Neural progenitor cell (in vitro differentiated cells): Measurements from ENCODE around the gene CYP4A11. TPM values are rescaled to one million over a fixed set of nuclear protein-coding genes. Genes with fewer than 3 reads are reported as not detected.

ENCODE experiments used
- DNase-seq: peaks from one replicate; pipeline ENCODE4 v3.0.0-alpha.2; 2016; ENCODE audit warnings: low spot score
- H2AFZ ChIP-seq: fragments of 200-600 bp; sonication (generic); replicated peaks from 2 replicates; pipeline ENCODE4 v1.6.1; 2016; ENCODE audit warnings: antibody characterized with exemption
- H3F3A ChIP-seq: fragments of 200-600 bp; sonication (generic); 2 replicates; pipeline ENCODE4 v1.6.1; 2016; ENCODE audit warnings: antibody characterized with exemption, low read depth
- H3K27ac ChIP-seq: fragments of 200-600 bp; sonication (generic); 2 replicates; pipeline ENCODE4 v1.5.1; 2016; ENCODE audit warnings: mild to moderate bottlenecking
- H3K27me3 ChIP-seq: fragments of 200-600 bp; sonication (generic); 2 replicates; pipeline ENCODE4 v1.6.1; 2016; ENCODE audit warnings: mild to moderate bottlenecking, moderate library complexity
- H3K36me3 ChIP-seq: fragments of 200-600 bp; sonication (generic); 2 replicates; pipeline ENCODE4 v1.5.1; 2016
- H3K4me1 ChIP-seq: fragments of 200-600 bp; sonication (generic); 2 replicates; pipeline ENCODE4 v1.6.1; 2016; ENCODE audit warnings: mixed run types
- H3K4me2 ChIP-seq: fragments of 200-600 bp; sonication (generic); 2 replicates; pipeline ENCODE4 v1.6.1; 2016
- H3K4me3 ChIP-seq: fragments of 200-600 bp; sonication (generic); 2 replicates; pipeline ENCODE4 v1.5.1; 2016
- H3K79me2 ChIP-seq: fragments of 200-600 bp; sonication (generic); 2 replicates; pipeline ENCODE4 v1.6.1; 2016; ENCODE audit warnings: low read depth
- H3K9ac ChIP-seq: fragments of 200-600 bp; sonication (generic); 2 replicates; pipeline ENCODE4 v1.6.1; 2016
- H3K9me3 ChIP-seq: fragments of 200-600 bp; sonication (generic); 2 replicates; pipeline ENCODE4 v1.5.1; 2016; ENCODE audit warnings: low read depth
- H4K20me1 ChIP-seq: fragments of 200-600 bp; sonication (generic); 2 replicates; pipeline ENCODE4 v1.6.1; 2016; ENCODE audit warnings: low read depth
- H3K27ac Mint-ChIP-seq: 3 replicates; pipeline ENCODE4 v1.8.0; 2021; ENCODE audit warnings: mixed read lengths
- H3K27me3 Mint-ChIP-seq: 2 replicates; pipeline ENCODE4 v1.8.0; 2022; ENCODE audit warnings: low read depth, mild to moderate bottlenecking, inconsistent platforms, moderate library complexity, mixed read lengths; ENCODE audit not compliant: insufficient read depth
- H3K36me3 Mint-ChIP-seq: 3 replicates; pipeline ENCODE4 v1.8.0; 2021; ENCODE audit warnings: mixed read lengths
- H3K4me1 Mint-ChIP-seq: 3 replicates; pipeline ENCODE4 v1.8.0; 2021; ENCODE audit warnings: mixed read lengths
- H3K4me3 Mint-ChIP-seq: 3 replicates; pipeline ENCODE4 v1.8.0; 2021; ENCODE audit warnings: mild to moderate bottlenecking, moderate library complexity, mixed read lengths
- H3K9me3 Mint-ChIP-seq: 3 replicates; pipeline ENCODE4 v1.8.0; 2020; ENCODE audit warnings: mixed read lengths
- EZH2 ChIP-seq: fragments of 200-600 bp; sonication (generic); IDR thresholded peaks from 2 replicates; pipeline ENCODE4 v1.6.1; 2017; ENCODE audit warnings: antibody characterized with exemption, mild to moderate bottlenecking, moderate library complexity
- EZH2phosphoT487 ChIP-seq: fragments of 200-600 bp; sonication (generic); IDR thresholded peaks from 2 replicates; pipeline ENCODE4 v1.6.1; 2017; ENCODE audit warnings: antibody characterized with exemption
- total RNA-seq: library from RNA; depleted of rRNA; stranded (reverse); fragments of >200 nt; gene quantifications from 2 replicates; pipeline ENCODE4 v1.2.3, GENCODE V29; 2015; ENCODE audit warnings: low replicate concordance
- TF ChIP-seq, protein P1 (sequence below): fragments of 200-600 bp; sonication (generic); IDR thresholded peaks from 2 replicates; pipeline ENCODE4 v1.5.1; 2017; ENCODE audit warnings: antibody characterized with exemption, mild to moderate bottlenecking

The CYP4A11 gene
- total RNA-seq, 1 donor from 2014 or later = not detected

DNA sequence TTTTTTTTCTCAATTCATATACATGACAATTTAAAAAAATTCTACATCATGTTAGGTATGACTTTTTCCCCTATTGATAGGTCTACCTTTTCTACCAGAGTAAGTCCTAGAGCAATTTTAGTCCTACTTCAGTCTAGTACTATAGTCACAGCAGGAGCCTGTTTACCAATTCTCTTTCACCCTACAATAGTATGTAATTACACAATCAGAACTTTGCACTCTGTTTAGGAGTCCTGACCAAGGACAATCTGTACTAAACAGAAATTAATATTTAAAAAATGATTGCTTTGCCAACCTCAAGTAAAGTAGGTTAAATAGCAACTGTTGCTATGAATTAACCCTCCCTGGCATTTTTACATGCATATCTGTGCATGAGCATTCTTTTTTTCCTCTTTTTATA, 810 bp upstream of the CYP4A11 start:
- Histone ChIP-seq H3K27ac (no peak overlapping the region), H4K20me1 (no peaks in the 10 kb centered on the region), H3K27me3 (no peaks in the 10 kb centered on the region), H3K36me3 (no peaks in the 10 kb centered on the region), H3K4me2 (no peak overlapping the region), H3K79me2 (no peaks in the 10 kb centered on the region), H3K4me1 (peaks cover 1% of the 10 kb centered on the region), H3F3A (no peaks in the 10 kb centered on the region), H2AFZ (no peak overlapping the region), H3K9ac (no peak overlapping the region), H3K4me3 (no peak overlapping the region), H3K9me3 (no peaks in the 10 kb centered on the region)
- peaks cover 2% of the 10 kb centered on the region for H3K27me3 Mint-ChIP-seq
- H3K4me1 Mint-ChIP-seq = no peaks in the 10 kb centered on the region
- no peak overlapping the region for H3K4me3 Mint-ChIP-seq
- TF ChIP-seq, protein P1, sequence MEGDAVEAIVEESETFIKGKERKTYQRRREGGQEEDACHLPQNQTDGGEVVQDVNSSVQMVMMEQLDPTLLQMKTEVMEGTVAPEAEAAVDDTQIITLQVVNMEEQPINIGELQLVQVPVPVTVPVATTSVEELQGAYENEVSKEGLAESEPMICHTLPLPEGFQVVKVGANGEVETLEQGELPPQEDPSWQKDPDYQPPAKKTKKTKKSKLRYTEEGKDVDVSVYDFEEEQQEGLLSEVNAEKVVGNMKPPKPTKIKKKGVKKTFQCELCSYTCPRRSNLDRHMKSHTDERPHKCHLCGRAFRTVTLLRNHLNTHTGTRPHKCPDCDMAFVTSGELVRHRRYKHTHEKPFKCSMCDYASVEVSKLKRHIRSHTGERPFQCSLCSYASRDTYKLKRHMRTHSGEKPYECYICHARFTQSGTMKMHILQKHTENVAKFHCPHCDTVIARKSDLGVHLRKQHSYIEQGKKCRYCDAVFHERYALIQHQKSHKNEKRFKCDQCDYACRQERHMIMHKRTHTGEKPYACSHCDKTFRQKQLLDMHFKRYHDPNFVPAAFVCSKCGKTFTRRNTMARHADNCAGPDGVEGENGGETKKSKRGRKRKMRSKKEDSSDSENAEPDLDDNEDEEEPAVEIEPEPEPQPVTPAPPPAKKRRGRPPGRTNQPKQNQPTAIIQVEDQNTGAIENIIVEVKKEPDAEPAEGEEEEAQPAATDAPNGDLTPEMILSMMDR = no peak
- TF ChIP-seq EZH2phosphoT487 (no peak), EZH2 (no peak)
- H3K9me3 Mint-ChIP-seq = no peaks in the 10 kb centered on the region
- H3K36me3 Mint-ChIP-seq = no peaks in the 10 kb centered on the region
- H3K27ac Mint-ChIP-seq = no peak overlapping the region
- no peak for DNase-seq

DNA sequence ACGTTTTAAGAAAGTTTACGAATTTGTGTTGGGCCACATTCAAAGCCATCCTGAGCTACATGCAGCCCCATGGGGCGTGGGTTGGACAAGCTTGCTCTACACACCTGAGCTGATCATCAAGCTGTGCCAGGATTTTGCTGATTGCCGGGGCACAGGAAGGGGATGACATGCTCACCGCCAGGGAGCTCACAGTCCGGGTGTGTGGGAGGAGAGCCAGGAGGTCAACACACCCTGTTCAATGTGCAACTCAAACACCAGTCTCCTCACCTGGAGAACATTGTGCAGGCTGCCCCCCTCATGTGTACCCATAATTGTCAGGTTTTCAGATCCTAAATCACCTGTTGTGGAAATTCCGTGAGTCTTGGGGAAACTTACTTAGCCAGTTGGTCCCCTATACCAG, 969 bp downstream of the CYP4A11 start:
- H3K27ac Mint-ChIP-seq = no peak overlapping the region
- Histone ChIP-seq H3K27ac (no peak overlapping the region), H3K36me3 (no peaks in the 10 kb centered on the region), H3K79me2 (no peaks in the 10 kb centered on the region), H3K27me3 (no peaks in the 10 kb centered on the region), H3K9me3 (no peaks in the 10 kb centered on the region), H3K4me2 (no peak overlapping the region), H3F3A (no peaks in the 10 kb centered on the region), H3K4me3 (no peak overlapping the region), H3K4me1 (no peaks in the 10 kb centered on the region), H2AFZ (no peak overlapping the region), H3K9ac (no peak overlapping the region), H4K20me1 (no peaks in the 10 kb centered on the region)
- no peaks in the 10 kb centered on the region for H3K36me3 Mint-ChIP-seq
- H3K4me3 Mint-ChIP-seq = no peak overlapping the region
- no peak for DNase-seq
- H3K27me3 Mint-ChIP-seq = peaks cover 5% of the 10 kb centered on the region
- H3K4me1 Mint-ChIP-seq = no peaks in the 10 kb centered on the region
- TF ChIP-seq, protein P1 = no peak
- no peak for TF ChIP-seq EZH2phosphoT487
- no peak for TF ChIP-seq EZH2
- H3K9me3 Mint-ChIP-seq = no peaks in the 10 kb centered on the region

DNA sequence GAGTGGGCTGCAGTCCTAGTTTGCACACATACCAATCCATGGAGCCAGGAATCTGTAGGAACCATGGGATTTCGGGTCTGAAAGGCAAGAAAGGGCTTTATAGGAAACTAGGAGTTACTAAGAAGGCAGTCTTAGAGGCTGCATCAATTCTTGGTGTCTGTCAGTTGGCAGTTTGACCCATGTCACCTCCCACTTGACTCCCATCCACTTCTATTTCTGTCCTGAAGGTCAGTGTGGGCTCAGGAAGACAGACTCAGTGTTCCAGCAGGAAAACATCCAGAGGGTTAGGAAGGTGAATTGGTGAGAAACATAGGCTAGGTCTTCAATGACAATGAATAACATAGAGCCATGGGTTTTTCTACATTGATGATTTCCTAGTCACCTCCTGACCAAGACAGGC, 4.0 kb downstream of the CYP4A11 start:
- Histone ChIP-seq H3K9ac (no peak overlapping the region), H4K20me1 (no peaks in the 10 kb centered on the region), H2AFZ (no peak overlapping the region), H3K36me3 (no peaks in the 10 kb centered on the region), H3K9me3 (no peaks in the 10 kb centered on the region), H3K27me3 (no peaks in the 10 kb centered on the region), H3K79me2 (no peaks in the 10 kb centered on the region), H3K4me3 (no peak overlapping the region), H3K4me1 (no peaks in the 10 kb centered on the region), H3F3A (no peaks in the 10 kb centered on the region), H3K4me2 (no peak overlapping the region), H3K27ac (no peak overlapping the region)
- TF ChIP-seq, protein P1 = no peak
- TF ChIP-seq EZH2phosphoT487 (no peak), EZH2 (no peak)
- no peak overlapping the region for H3K4me3 Mint-ChIP-seq
- DNase-seq = no peak
- H3K27ac Mint-ChIP-seq = no peak overlapping the region
- H3K27me3 Mint-ChIP-seq = peaks cover 4% of the 10 kb centered on the region
- no peaks in the 10 kb centered on the region for H3K36me3 Mint-ChIP-seq
- no peaks in the 10 kb centered on the region for H3K9me3 Mint-ChIP-seq
- no peaks in the 10 kb centered on the region for H3K4me1 Mint-ChIP-seq
